ENCODE measurements around the gene FREM1.

Gene FREM1

DNA sequence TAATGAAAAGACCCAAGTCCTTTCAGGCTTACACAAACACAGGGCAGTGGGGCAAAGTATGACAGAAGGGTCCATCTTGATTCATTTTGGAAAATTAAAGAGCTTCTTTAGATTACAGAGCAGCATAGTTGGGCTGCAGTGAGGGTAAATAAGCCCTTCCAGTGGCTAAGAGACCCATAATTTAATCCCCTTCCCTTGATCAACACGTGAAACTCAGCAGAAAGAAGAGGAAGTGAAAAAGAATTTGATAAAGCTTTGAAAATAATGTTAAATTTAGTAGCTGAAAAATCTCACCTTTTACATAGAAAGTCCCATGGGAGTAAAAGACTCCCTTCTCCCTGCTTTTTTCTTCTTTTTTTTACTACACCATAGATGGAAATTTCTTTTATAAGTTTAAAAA is 87.6 kb downstream of the FREM1 start:
- no peak for DNase-seq (ENCODE audit: low read depth in 2 of 2)

DNA sequence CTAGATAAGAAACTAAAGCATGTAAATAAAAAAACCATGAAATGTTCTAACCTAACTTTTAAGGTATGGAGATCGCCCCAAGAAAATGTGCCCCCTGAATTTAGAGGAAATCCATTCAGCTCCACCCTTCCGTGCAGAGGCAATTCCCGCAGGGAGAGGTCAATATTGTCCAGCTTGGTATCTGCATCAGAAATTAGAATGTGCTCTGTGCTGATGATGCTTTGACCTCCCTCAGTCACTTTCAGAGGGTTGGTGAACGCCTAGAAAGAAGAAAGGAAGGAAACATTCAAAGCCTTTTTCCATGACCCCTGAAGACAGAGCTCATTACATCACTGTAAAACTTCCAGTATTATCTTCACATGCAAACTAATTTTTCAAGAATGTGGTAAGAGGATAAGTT is 91.0 kb downstream of the FREM1 start:
- DNase-seq (ENCODE audit: low read depth in 2 of 2): no peak

DNA sequence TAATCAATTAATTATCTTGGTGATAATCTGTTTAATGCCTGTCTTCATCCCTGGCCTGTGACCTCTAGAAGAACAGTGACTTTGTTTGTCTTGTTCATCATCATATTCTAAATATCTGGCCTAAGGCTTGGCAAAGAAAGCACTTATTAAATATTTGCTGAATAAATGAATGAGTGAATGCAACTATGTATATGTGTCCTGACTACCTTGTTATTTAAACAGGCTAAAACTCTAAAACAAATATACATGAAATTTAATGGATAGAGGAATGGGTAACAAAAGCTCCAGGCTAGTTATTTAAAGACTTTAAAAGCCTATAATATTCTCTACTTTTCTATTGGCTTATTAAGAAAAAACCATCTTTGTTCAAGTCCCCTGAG is 96.0 kb downstream of the FREM1 start:
- DNase-seq (ENCODE audit: low read depth in 2 of 2): no peak

DNA sequence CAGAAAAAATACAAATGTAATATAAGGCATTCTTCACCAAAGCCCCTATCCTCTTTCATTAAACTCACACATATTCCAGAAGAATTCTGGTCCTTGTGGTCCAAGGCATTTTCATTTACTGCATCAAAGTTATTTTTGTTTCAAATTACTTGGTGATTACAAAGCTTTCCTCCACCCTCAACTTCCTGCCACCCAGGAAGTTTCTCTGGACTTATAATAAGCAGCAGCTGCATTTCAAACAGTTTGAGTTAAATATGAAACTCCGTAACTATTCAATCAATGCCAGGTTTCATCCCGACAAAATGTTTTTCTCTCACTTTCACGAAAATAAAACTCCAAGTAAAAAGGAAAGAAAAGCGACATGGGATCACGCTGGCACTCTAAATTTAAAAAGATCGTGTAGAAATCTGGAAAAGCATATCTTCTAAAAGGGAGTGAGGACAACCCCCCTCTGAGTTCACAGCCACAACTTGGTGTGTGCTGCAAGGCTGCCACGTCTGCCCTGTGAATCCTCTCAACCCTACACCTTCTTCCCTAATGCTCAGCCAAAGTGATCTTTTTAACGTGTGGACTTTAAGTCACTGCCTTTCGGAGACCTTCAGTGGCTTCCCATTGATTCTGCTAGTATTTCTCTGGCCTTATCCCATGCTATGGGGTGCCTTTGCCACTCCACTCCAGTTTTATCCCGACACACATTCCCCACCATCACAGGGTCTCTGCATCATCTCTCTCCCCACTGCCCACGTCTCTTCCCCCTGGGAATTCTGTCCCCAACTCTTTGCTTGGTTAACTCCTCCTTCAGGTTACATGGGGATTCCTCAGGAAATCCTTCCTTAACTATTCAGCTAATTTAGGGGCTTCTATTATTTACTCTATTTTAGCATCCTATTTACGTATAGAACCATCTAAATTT is 96.6 kb downstream of the FREM1 start:
- peak; percentile 17 to 22 for DNase-seq (ENCODE audit: low read depth in 2 of 2)

DNA sequence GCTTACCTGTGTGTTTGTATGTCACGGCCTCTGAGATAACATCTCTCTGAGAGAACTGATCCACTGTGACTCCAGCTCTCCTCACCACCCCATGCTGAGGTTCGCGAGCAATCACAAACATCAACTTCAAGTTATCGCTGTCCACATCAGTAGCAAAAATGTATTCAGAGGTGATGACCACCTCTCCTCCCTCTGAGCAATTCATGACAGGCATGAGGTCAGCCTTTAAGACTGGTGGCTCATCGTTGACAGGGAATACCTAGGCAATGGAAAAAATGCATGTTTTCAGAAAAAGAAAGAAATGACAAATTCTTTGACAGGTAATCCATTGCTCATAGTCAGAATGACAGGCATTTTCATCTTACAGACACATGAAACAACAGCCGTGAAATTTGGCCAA is 97.4 kb downstream of the FREM1 start:
- no peak for DNase-seq (ENCODE audit: low read depth in 2 of 2)

DNA sequence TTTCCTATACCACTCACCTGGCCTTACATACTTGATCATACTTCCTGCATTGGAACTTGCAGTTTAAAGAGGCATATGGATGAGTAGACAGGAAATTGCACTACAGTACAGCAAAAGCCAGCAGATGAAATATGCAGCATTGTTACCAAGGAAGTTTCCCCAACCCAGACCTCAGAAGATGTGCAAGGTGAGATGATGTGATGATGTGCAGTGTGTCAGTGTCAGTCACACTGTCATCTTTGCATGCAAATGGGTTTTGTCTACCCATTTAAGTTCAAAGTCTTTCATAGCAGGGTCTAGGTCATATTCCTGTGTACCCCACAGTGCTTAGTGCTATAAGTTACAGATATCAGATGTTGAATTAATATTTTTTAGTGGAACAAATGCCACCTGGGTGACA is 98.4 kb downstream of the FREM1 start:
- no peak for DNase-seq (ENCODE audit: low read depth in 2 of 2)

DNA sequence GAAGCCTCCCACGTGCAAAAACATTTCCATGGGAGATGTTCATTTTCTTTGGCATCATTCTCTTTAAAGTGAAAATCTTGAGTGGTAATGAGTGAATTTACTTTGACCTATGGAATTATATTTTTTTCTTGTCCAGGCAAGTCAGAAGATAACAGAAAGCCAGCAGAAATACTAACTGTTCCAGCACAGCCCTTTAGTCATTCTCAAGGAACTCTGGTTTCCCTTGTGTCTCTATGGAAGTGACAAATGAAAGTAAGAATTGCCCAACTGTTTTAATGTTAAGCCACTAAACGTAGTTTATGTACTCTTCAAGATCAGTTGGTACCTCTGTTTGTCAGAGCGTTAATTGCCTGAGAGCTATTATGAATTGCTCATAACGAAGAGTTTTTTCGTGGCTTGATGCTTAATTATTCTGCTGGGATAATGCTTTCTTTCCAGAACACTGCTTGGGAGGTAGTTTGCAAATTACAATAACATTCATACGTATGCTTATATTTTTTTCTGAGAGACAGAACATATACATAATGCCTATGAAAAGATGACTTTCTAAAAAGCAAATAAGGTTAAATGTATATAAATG is 103.2 kb downstream of the FREM1 start:
- DNase-seq (ENCODE audit: low read depth in 2 of 2): no peak

DNA sequence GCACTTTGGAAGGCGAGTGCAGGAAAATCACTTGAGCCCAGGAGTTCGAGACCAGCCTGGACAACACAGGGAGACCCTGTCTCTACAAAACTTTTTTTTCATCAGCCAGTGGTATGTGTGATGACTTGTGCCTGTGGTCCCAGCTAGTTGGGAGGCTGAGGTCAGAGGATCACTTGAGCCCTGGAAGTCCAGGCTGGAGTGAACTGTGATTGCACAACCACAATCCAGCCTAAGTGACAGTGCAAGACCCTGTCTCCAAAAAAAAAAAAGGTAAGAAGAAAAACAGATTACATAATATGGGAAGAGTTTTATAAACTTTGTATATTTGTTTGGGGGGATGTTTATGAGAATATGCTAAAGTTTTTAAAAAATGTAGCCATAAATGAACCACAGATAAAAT is 111.2 kb downstream of the FREM1 start:
- DNase-seq (ENCODE audit: low read depth in 2 of 2): no peak

DNA sequence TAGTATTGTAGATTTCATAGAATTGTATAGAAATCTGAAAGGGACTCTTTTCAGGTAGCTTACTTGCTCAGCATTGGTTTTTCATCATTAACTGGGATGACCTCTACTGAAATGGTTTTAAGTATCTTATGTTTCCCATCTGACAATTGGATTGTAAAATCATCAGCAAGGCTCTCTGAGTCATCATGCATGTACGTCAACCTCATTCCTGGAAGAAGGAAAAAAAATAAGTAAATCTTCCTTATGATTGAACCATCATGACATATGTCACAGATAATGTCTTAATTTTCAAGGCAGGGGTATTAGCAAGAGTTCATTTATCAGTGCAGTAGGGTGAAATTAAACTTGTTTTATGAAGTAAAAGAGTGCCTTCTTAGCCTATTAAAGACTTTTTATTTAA is 112.8 kb downstream of the FREM1 start:
- peak; percentile 24 to 33 for DNase-seq (ENCODE audit: low read depth in 2 of 2)

DNA sequence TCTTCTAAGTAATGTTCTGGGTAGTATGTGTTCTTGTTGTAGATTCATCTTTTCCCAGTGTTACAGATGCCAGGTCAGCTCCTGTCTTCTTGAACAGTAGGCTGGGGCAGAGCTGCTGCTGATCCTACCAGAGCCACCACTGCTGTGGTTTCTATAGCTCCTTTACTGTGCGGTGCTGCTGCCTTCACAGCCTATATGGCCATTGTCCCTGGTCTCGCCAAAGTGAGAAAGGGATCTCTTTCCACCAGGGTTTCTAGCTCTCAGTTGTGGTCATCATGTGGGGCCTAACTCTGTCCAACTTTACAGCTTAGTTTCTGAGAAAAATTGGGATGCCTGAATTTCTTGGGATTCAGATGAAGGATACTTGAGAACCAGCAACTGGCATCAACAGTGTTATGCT is 116.8 kb downstream of the FREM1 start:
- no peak for DNase-seq (ENCODE audit: low read depth in 2 of 2)

DNA sequence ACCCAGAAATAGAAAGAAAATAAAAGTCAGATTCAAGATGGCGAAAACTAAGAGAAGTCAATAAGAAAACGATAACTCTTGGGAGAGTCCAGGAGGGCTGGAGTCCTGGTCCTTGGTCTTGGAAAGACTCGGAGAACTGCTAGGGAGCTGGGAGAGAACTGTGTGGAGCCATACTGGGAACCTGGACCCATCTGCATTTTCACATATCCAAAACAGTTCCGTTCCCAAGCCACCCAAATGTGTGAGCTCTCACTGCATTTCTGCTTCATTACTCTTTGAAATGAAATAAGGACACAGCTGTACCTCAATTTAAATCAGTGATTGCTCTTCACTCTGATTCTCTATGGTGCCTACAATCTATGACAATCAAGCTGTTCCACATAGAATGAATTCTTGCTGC is 119.6 kb downstream of the FREM1 start:
- DNase-seq (ENCODE audit: low read depth in 2 of 2): no peak

DNA sequence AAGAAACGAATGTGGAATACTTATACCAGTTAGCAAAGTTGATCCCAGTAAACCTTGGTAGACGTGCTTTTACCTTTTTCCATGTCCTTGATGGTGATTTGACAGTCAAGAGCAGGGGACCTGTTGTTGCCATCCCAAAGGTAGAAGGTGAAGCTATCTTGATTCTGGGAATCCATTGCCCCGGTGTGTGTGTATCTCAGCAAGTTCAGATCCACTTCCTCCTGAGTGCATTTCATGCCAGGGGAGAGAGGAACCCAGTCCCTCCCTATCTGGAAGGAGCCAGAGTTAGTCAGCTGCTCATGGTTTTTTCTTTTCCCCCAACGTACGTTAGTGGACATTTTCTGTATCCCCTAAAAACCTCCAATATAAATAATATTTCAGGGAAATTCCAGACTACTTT is 121.4 kb downstream of the FREM1 start:
- no peak for DNase-seq (ENCODE audit: low read depth in 2 of 2)

DNA sequence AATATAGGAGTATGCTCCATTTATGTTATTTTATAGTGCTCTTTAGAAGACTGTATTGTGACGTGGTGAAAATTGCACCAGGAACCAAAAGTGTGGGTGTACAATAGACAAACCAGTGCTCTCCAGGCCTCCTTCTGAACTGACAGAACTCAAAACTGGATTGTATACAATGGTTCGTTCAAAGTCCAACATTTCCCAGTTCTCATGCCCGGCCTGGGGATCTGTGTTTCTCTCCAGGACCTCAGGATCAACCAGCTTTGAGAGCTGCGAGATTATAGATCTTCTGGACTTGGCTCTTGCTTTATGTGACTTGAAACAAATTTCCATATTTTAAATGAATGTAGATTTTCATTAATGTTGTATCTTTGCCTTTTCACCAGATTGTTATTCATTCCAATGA is 126.9 kb downstream of the FREM1 start:
- DNase-seq (ENCODE audit: low read depth in 2 of 2): no peak

DNA sequence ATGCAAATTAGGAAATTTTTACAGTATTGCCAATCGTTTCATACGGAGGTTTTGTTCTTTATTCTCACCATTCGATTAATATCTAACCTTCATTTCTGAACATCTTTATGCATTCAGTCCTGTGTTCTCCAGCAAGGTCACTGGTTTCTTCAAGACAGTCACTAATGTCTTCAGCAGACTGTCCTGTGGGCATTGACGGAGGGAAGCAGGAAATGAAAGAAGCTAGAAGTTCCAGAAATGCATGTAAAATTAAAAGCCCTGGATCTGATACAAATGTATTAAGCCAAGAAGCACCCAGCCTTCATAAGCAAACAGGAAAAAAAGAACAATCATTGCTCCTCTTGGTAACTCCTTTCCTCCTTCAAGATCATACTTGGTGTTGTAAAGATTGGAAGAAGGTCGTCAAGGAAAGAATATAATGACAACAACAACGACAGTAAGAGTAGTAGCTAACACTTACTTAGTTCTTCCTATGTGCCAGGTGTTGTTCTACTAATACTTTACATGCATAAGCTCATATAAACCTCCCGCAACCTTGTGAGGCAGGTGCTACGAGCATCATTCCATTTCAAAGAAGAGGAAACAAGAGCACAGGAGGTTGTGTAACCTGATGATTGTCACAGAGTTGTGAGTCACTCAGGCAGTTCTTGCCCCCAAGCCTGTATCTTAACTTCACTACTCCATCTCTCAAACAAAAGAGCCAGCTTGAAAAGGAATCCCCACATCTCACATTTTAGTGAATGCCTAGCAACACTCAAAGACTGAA is 127.8 kb downstream of the FREM1 start:
- DNase-seq (ENCODE audit: low read depth in 2 of 2): no peak

DNA sequence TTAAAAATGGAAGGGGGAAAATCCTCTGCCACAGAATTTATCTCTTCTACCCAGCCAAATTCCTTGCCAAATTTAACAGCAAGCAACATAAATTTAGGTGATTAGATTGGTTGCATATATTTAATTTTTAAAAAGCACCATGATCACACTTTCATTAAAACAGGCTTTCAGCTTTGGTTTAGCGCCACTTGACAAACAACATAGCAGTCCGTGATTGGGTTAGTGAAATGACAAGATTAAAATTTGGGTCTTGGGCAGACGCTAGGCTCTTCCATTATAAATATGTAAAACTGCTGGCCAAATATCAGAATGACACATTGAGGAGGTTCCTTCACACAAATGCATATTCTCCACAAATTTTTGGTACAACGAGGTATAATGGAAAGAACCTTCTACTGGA is 129.5 kb downstream of the FREM1 start:
- no peak for DNase-seq (ENCODE audit: low read depth in 2 of 2)

DNA sequence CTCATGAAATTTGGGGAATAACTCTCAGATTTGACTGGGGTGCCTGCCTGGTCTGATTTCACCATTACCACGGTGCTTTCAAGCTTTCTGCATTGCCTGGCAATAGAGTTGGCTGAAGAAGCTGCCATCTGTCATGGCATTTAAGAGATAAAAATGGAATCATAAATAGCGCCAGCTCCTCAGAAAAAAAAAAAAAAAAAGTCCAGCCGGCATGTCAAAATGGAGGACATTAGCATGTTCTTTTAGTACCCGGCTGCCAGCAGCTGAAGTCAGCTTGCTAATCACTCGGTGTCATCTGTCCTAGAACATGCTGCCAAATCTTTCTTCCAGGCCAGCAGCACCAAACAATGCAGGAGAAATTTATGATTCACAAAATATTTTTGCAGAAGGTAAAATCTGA is 130.0 kb downstream of the FREM1 start:
- DNase-seq (ENCODE audit: low read depth in 2 of 2): no peak

DNA sequence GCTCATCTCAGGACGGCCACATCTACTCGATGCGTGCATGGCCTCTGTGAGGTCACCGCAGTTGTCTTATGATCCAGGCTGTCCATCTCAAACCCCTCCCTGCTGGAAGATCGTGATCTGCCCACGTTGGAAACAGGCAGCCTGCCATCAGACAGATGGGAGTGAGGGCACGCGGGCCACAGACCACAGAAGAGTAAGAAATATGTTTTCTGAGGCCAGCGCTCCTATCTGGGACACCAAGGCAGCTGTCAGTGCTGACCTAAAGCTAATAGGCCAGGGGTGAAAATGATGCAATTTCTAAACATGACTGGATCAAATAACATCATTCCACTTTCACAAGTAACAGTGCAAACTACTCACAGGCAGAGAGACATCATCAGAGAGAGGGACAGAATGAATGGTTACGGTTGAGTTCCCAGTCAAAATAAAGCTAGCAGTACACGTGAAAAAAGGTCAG is 130.6 kb downstream of the FREM1 start:
- no peak for DNase-seq (ENCODE audit: low read depth in 2 of 2)

DNA sequence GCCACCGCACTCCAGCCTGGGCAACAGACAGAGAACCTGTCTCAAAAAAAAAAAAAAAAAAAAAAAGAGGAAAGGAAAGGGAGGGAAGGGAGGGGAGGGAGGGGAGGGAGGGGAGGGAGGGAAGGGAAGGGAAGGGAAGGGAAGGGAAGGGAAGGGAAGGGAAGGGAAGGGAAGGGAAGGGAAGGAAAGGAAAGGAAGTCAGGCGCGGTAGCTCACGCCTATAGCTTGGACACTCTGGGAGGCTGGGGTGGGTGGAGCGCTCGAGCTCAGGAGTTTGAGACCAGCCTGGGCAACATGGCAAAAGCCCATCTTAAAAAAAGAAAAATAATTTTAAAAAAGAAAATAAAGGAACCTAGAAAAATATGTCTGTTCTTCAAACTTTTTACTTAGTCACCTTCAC is 131.7 kb downstream of the FREM1 start:
- no peak for DNase-seq (ENCODE audit: low read depth in 2 of 2)

DNA sequence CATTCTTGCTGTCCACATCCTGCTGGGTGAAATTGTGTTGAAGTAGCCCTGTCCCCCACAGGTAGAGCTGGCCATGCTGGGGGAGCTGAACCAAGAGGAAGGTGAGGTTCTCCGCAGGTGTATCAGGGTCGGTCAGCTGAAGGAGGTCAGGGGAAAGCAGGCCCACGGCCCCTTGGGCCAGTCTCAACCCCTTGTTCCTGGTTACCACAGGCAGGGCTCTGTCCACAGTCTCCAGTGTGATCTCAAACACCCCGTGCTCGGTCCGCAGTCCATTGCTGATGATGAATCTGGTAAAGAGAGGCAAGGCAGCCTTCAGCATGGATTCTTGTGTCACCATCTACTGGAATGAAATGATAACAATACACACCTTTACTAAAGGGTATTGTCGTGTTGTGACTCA is 134.3 kb downstream of the FREM1 start:
- no peak for DNase-seq (ENCODE audit: low read depth in 2 of 2)

DNA sequence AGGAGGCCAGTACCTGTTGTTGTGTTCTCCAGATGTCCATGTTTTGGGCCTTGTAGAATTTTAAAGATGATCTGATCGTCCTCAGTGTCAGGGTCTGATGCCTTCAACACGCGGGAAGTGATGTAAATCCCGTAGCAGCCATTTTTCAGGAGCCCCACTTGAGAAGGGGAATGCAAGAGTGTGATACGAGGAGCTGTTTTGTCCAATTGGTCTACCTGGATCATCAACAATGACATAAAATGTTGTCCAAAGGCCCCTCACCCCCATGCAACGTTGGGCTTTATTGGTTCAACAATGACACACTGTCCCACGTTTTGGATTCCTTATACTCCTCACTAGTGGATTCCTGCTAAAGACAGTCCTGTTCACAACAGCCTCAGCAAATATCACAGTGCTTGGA is 139.6 kb downstream of the FREM1 start:
- no peak for DNase-seq (ENCODE audit: low read depth in 2 of 2)

DNA sequence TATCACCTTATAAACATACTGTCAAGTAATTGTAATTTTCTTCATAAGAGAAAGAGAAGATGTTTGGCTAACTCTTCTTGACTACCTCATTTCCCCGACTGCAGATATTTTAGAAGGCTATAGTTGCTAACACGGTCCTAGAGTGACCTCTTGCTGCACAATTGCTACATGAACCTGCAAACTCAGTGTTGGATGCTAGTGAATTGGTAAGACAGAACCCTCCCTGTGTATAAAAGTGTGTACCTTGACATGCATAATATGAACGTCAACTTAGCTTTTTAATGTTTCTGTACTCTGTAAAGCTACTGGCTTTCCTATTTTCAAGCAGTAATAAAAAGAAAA is 141.0 kb downstream of the FREM1 start:
- no peak for DNase-seq (ENCODE audit: low read depth in 2 of 2)

DNA sequence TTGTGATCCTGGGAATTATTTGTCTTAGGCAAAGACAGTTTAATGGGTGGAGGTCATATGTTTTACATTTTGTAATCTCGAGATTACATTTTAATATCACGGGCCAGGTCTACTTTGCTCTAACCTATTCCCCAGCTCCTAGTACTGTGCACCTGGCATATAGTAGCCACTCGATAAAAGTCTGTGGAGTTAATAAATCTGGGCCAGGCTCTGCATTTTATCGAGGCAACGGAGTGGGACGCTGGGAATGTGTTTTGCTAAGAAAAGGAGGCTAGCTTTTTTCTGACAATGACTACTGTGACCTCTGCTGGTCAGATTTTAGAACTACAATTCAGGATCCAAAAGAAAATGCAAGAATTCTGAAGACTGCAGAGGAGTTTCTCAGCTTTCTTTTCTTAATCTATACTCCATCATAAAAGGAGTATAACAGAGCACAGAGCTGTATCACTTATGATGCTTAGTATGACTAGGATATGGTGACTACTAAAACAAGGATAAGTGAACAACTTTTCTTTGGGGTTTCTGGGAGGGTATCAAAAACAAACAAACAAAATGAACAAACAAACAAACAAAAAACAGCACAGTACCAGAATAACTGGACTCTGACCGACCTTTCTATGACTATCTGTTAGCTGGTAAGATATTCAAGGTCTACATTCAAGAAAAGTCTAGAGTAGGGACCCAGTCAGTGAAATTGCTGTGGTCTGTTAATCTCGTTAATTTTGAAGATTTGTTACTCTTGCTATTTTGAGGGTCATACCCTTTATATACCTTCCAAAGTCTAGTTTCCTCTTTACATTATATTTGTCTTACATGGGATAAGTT is 141.6 kb downstream of the FREM1 start:
- DNase-seq (ENCODE audit: low read depth in 2 of 2): peak; percentile 26 to 36
